Measurements from ENCODE around the gene MRGPRG.

MRGPRG gene

DNA sequence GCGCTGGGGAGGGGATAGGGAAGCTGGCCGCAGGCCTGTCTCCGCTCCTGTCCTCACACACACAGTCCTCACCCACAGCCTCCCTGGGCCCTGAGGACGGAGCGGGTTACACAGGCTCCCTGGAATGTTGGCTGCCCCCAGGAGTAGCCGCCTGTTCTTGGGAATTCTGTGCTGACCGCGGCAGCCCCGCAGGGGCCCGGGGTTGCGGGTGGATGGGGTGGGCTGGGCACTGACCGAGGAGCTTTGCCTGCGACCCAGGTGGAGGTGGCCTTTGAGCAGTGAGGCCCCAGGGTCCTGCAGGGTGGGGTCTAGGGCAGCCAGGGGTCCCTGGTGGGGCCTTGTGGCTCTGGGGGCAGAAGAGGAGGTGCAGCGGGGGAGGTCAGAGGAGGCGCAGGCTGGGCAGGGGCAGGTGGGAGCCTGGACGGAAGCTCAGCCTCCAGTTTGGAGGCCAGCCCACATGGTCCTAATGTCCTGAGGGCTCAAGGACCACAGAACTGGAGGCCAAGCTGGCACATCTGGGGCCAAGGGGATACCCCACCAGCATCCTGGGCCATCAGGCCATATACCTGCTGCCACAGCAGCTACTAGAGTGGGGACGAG, 6.6 kb upstream of the MRGPRG start:
- POLR2A ChIA-PET = no interaction called here
- TF ChIP-seq, protein P1, sequence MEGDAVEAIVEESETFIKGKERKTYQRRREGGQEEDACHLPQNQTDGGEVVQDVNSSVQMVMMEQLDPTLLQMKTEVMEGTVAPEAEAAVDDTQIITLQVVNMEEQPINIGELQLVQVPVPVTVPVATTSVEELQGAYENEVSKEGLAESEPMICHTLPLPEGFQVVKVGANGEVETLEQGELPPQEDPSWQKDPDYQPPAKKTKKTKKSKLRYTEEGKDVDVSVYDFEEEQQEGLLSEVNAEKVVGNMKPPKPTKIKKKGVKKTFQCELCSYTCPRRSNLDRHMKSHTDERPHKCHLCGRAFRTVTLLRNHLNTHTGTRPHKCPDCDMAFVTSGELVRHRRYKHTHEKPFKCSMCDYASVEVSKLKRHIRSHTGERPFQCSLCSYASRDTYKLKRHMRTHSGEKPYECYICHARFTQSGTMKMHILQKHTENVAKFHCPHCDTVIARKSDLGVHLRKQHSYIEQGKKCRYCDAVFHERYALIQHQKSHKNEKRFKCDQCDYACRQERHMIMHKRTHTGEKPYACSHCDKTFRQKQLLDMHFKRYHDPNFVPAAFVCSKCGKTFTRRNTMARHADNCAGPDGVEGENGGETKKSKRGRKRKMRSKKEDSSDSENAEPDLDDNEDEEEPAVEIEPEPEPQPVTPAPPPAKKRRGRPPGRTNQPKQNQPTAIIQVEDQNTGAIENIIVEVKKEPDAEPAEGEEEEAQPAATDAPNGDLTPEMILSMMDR (IDR thresholded peaks at IDR 0.05; ENCODE audit: insufficient read depth, low read length, missing control alignments) = no peak
- DNase-seq (ENCODE audit: low read depth, low spot score) = no peak
- H3K4me3 ChIP-seq (ENCODE audit: low read depth, low read length) = no peak overlapping the region
- CTCF ChIA-PET = interaction anchor here (0.8 to 1.2 kb wide), 2 partner anchors 9 to 19 kb away, joined by 3 read pairs; no protein-coding TSS in a partner anchor

DNA sequence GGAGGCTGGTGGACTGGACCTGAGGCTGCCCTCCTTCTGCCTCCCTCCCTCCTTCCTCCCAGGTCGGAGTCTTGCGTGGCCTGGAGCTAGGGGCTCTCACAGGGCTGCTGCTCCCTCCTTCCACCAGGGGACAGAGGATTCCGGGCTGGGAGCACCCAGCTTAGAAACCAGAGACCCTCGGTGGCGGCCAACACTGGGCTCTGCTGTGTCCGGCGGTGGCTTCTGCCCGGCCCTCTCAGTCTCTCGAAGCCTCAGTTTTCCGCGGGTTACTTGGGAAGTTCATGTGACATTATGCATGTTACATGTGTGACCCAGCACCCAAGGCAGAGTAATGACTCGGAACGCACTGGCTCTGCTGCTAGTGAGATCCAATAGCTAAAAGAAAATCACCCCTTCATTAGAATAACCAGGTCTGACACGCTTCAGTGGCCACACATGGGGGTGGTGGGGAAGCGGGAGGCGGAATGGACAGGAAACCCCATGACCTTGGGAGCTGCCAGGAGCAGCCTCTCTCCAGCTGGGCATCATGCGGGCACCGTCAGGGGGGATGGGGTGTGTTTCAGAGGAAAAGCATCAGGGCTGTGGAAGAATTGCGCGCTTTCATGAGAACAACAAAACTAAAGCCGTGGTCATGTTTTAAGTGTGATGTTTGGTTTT, 5.9 kb upstream of the MRGPRG start:
- no peak for DNase-seq (ENCODE audit: low read depth, low spot score)
- ChIA-PET POLR2A (no interaction called here), CTCF (interaction anchor here (0.8 to 1.2 kb wide), 3 partner anchors 8 to 133 kb away, joined by 3 read pairs; no protein-coding TSS in a partner anchor)
- TF ChIP-seq, protein P1 (IDR thresholded peaks at IDR 0.05; ENCODE audit: insufficient read depth, low read length, missing control alignments) = no peak
- H3K4me3 ChIP-seq (ENCODE audit: low read depth, low read length) = no peak overlapping the region

DNA sequence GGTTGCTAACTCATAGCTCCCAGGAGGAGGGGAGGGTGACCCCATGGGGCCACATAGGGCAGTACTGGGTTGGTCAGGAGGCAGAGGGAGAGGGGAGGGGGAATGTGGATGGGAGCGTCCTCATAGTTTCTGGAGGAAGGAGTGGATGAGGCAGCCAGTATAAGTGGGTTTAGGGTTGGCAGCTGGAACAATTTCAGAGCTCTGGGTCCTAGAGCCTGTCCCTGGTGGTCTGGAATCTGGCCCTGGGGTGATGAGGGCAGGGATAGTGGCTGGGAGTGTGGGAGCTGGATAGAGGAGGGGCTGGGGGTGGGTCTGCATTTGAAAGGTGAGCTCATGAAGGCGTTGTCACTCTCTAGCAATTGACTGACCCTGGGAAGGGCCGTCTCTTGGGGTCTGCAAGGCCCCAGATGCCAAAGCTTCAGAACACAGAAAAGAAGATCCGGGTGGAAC, 5.3 kb upstream of the MRGPRG start:
- CTCF ChIA-PET = interaction anchor here (0.8 to 1.2 kb wide), 2 partner anchors 20 to 133 kb away, joined by 3 read pairs; no protein-coding TSS in a partner anchor
- TF ChIP-seq, protein P1 (IDR thresholded peaks at IDR 0.05; ENCODE audit: insufficient read depth, low read length, missing control alignments) = no peak
- POLR2A ChIA-PET = no interaction called here
- no peak for DNase-seq (ENCODE audit: low read depth, low spot score)
- no peak overlapping the region for H3K4me3 ChIP-seq (ENCODE audit: low read depth, low read length)

DNA sequence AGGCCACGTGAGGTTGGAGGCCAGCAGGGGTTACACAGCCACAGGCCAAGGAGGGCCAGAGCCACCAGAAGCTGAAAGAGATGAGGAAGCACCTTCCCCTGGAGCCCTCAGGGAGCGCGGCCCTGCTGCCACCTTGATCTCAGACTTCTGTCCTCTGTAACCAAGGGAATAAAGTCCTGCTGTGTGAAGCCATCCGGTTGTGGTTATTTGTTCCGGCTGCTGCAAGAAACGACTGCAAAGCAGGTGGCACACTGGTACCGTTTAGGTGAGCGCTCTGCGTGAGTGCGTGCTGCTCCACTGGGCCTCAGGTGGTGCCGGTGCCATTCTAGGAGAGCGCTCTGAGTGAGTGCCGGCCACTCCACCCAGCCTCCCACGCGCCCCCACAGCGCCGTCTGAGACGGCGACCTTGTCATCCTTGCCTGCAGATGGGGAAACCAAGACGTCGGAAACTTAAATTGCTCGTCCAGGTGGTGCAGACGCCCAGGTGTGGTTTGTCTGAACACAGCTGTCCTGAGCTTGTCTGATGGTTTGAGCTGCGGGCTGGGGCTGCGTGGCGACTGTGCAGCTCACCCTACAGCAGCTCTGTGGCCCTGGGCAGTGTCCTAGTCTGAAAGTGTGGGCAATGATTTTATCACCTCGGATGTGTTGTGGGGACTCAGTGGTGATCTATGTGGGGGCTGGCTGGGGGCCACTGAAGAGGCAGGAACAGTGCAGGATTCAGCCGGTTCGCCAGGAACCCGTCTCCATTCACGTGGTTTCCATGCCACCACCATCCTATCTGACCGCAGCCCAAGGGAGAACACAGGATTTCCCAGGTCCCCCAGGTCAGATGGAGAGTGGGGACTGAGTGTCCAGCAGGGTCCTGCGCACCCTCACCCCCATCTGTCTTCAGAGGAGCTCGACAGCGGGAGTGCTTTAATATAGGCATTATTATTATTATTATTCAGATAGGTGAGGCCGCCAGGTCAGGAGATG, 4.6 kb upstream of the MRGPRG start:
- H3K4me3 ChIP-seq (ENCODE audit: low read depth, low read length) = no peak overlapping the region
- no peak for DNase-seq (ENCODE audit: low read depth, low spot score)
- POLR2A ChIA-PET = no interaction called here
- TF ChIP-seq, protein P1 (IDR thresholded peaks at IDR 0.05; ENCODE audit: insufficient read depth, low read length, missing control alignments) = no peak
- CTCF ChIA-PET = no interaction called here

DNA sequence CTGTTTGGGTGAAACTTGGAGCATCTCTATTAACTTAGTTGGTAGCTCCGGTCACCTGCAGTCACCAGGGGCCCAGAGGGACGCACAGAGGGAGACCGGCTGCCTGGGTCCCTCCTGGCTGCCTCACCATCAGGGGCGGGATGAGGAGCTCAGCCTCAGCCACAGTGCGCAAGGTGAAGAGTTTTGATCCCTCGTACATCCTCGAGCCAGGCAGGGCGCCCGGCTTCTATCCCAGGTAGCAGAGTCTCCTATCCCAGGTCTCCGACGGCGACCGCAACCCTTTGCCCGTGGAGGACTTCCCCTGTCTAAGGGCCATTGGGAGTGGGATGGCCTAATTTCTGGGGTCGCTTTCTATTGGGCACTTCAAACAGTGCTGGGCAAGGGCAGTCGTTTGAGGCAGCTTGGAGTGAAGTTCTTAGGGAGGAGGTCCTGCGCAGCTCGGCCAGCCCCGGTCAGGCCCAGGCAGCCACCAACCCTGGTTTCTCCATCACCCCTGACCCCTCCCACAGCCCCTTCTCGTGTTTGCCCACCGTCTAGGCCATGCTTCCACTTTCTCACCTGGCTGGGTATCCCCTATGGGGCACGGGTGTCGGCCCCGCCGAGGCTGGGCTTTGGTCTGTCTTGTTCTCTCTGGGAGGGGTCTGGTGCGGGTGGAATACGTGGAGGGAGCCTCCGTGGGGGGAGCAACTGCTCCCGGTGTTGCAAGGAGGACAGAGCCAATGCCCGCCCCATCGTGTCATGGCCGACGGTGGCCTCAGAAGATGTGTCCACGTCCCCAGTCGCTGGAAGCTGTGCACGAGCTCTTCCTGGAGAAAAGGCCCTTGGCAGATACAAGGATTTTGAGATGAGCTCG, 3.6 kb upstream of the MRGPRG start:
- ChIA-PET CTCF (interaction anchor here (1.3 kb wide), 1 partner anchor 131 kb away, joined by 5 read pairs; no protein-coding TSS in a partner anchor), POLR2A (no interaction called here)
- H3K4me3 ChIP-seq (ENCODE audit: low read depth, low read length) = no peak overlapping the region
- TF ChIP-seq, protein P1 (IDR thresholded peaks at IDR 0.05; ENCODE audit: insufficient read depth, low read length, missing control alignments) = no peak
- no peak for DNase-seq (ENCODE audit: low read depth, low spot score)
